Measurements from ENCODE around the gene WRAP53.
A peak's percentile ranks its signal among the peaks of the same experiment; 100 is the strongest.

Gene WRAP53

DNA sequence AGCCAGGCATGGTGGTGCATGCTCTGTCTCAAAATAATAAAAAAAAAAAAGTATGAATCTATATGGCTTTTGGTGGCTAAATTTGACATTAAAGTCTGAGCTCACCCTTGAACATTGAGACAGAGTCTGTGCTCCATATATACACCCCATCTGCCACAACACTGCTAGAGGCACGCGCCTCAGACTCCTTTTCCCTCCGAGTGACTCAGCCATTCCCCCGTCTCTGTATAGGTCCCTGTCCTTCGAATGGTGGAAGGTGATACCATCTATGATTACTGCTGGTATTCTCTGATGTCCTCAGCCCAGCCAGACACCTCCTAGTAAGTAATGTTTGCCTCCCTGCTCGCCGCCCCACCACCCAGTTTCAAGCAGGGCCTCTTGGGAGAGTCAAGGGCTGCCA is 12.2 kb downstream of the WRAP53 start:
- Histone ChIP-seq H3K9ac (no peak overlapping the region), H3K4me1 (peaks cover 11% of the 10 kb centered on the region), H3K4me2 (no peak overlapping the region), H3K4me3 (no peak overlapping the region), H4K20me1 (peaks cover 40% of the 10 kb centered on the region), H3K27me3 (peaks cover 30% of the 10 kb centered on the region), H3K27ac (no peak overlapping the region), H3K36me3 (peaks cover 68% of the 10 kb centered on the region), H3K9me3 (no peaks in the 10 kb centered on the region)
- no peak for TF ChIP-seq Cebpa-rat (IDR thresholded peaks at IDR 0.05)

DNA sequence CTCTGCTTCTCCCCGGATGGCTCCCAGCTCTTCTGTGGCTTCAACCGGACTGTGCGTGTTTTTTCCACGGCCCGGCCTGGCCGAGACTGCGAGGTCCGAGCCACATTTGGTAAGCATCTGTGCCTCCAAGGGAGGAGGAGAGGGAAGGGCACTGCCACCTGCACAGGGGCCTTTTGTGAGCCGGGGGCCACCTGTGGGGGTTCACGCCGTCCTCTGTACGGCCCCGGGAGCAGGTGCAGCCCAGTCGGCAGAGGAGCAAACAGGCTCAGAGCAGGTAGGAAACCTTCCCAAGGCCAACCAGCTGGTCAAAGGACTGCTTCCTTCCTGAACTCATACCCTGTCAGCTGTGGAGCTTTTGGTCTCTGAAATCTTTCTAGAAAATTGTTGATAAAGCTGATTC is 13.4 kb downstream of the WRAP53 start:
- H3K9me3 ChIP-seq: no peaks in the 10 kb centered on the region
- peaks cover 60% of the 10 kb centered on the region for H3K36me3 ChIP-seq
- peaks cover 52% of the 10 kb centered on the region for H4K20me1 ChIP-seq
- no peak overlapping the region for H3K27ac ChIP-seq
- H3K9ac ChIP-seq: no peak overlapping the region
- peaks cover 18% of the 10 kb centered on the region for H3K4me1 ChIP-seq
- no peak overlapping the region for H3K4me3 ChIP-seq
- peaks cover 42% of the 10 kb centered on the region for H3K27me3 ChIP-seq
- H3K4me2 ChIP-seq: no peak overlapping the region
- TF ChIP-seq Cebpa-rat (IDR thresholded peaks at IDR 0.05): no peak

DNA sequence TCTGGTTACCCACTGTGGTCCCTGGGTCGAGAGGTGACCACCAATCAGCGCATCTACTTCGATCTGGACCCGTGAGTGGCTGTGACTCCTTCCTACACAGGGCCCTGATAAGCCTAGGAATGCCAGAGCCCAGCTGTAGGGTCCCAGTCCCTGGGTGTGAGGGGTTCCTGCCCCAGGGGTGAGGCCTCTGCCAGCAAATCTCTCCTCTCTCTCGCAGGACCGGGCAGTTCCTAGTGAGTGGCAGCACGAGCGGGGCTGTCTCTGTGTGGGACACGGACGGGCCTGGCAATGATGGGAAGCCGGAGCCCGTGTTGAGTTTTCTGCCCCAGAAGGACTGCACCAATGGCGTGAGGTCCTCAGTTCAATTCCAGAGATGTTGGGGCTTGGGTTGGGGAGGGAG is 14.5 kb downstream of the WRAP53 start:
- H3K4me2 ChIP-seq: no peak overlapping the region
- H4K20me1 ChIP-seq: peaks cover 62% of the 10 kb centered on the region
- H3K4me1 ChIP-seq: peaks cover 18% of the 10 kb centered on the region
- no peak for TF ChIP-seq Cebpa-rat (IDR thresholded peaks at IDR 0.05)
- H3K27me3 ChIP-seq: peaks cover 52% of the 10 kb centered on the region
- H3K36me3 ChIP-seq: peaks cover 50% of the 10 kb centered on the region
- no peak overlapping the region for H3K27ac ChIP-seq
- no peak overlapping the region for H3K4me3 ChIP-seq
- H3K9me3 ChIP-seq: no peaks in the 10 kb centered on the region
- H3K9ac ChIP-seq: no peak overlapping the region

DNA sequence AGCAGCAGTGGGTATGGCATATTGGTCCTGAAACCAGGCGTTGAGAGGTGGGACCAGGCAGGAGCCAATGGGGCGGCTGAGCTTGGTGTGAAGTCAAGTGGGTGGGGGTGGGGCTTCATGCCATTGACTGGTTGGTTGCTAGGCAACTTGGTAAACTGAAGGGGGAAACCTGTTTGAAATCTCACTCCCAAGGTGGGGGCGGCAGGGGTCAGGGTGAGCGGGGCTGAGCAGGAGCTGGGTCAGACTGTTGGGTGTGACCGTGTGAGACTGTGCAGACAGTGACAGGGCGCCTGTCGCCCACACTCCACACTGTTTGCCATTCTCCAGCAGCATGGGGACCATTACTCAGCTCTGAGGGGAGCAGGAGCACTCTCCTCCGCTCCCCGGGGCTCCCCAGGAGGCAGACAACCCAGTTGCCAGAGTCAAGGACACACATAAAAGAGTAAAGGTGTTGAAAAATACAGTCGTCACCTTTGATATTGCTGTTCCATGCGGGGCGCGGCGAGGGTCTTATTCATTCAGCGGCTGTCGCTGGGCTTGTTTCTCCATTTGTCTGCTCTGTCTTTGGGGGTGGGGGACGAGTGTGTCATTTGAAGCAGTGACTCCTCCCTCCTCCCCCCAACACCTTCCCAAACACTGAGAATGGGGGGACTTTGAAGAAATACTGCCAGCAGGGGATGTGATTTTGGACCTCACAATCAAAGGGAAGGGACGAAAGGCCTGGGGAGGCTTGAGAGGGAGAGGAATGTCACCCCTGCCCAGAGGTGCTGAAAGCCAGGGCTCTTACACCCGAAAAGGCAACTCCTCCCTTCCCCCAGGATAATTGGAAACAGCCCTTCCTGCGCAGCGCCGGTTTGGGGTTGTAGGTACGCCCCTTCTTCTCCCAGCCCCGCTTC is 15.6 kb downstream of the WRAP53 start:
- Histone ChIP-seq H3K27me3 (peaks cover 60% of the 10 kb centered on the region), H3K9ac (no peak overlapping the region), H3K27ac (no peak overlapping the region), H3K36me3 (peaks cover 42% of the 10 kb centered on the region), H3K4me3 (no peak overlapping the region), H3K4me2 (0 out of 2 replicates have a peak overlapping the region, but pooled peaks have one; percentile 73), H3K9me3 (no peaks in the 10 kb centered on the region), H4K20me1 (peaks cover 62% of the 10 kb centered on the region), H3K4me1 (peaks cover 18% of the 10 kb centered on the region)
- no peak for TF ChIP-seq Cebpa-rat (IDR thresholded peaks at IDR 0.05)

DNA sequence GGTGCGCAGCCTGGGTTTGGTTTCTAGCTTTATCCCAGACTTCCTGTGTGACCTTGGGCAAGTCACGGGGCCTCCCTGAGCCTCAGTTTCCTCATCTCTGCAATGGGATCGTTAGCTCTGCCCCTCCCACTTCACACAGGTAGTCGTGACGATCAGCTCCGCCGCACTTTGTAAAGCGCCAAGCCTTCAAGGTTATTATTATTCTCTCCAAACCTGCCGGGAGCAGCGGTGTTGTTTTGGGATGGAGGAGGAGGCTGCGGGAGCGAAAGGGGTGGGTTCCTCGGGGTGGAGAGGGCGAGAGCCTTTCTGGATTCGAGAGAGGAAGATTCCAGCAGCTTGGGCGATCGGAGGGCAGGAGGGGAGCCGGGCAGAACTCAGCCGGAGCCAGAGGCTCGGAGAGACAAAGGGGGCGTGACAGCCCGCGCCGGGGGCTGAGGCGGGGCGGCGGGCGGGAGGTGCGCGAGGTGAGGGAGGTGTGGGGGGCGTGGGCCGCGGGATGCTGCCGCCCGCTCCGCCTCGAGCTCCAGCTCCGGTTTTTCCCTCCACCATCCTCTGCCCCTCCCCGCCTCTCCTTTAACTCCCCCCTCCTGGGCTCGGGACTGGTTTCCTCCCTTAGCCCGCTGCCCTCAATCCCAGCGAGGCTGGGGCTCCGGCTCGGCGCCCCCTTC is 16.5 kb downstream of the WRAP53 start, which contains the start of gene EFNB3:
EFNB3 (plus strand) TSS at position 602 of the 668 bp plus-strand sequence. CDS start 397 bp downstream, outside the sequence.
- TF ChIP-seq Cebpa-rat (IDR thresholded peaks at IDR 0.05): no peak
- no peak within 1 kb of the TSS for H3K9ac ChIP-seq
- H3K27ac ChIP-seq: no peak within 1 kb of the TSS
- H4K20me1 ChIP-seq: peaks cover 62% of the 10 kb centered on the region
- peak within 1 kb of the TSS; percentile 59 for H3K4me3 ChIP-seq
- peaks cover 60% of the 10 kb centered on the region for H3K27me3 ChIP-seq
- peak within 1 kb of the TSS; percentile 73 for H3K4me2 ChIP-seq
- peaks cover 37% of the 10 kb centered on the region for H3K36me3 ChIP-seq
- peaks cover 21% of the 10 kb centered on the region for H3K4me1 ChIP-seq
- no peaks in the 10 kb centered on the region for H3K9me3 ChIP-seq

DNA sequence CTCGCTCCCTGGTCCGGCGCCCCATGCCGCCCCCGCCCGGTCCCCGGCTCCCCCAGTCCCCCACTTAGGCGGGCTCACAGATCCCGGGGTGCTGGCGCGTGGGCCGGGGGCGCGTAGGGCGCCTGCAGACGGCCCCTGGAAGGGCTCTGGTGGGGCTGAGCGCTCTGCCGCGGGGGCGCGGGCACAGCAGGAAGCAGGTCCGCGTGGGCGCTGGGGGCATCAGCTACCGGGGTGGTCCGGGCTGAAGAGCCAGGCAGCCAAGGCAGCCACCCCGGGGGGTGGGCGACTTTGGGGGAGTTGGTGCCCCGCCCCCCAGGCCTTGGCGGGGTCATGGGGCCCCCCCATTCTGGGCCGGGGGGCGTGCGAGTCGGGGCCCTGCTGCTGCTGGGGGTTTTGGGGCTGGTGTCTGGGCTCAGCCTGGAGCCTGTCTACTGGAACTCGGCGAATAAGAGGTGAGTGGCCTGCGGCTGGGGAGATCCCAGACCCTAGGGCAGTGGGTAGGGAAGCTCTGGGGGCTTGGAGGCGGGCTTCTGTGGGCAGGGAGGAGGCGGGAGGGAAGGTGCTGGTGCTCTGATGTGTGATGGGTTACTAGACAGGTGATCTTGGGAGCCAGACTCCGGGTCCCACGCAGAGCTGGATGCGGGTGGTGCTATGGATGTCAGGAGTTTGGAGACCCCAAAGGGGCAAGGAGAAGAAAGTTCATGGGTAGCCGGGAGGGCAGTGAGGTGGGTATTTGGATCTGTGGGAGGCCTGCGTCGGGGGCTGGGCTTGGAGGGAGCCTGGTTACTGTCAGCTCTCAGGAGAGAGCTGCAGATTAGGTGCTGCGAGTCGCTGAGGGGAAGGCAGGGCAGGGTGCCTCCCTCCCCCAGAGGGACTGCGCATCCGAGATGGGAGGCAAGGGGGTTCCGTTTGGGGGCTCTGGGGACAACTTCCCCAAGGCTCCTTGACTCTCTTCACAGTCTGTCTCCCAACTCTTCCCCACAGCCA is 17.3 kb downstream of the WRAP53 start:
- Histone ChIP-seq H3K27me3 (peaks cover 60% of the 10 kb centered on the region), H3K4me1 (peaks cover 28% of the 10 kb centered on the region), H3K36me3 (peaks cover 29% of the 10 kb centered on the region), H3K4me2 (peak overlapping the region; percentile 73), H3K9me3 (no peaks in the 10 kb centered on the region), H3K27ac (no peak overlapping the region), H4K20me1 (peaks cover 62% of the 10 kb centered on the region), H3K4me3 (peak overlapping the region; percentile 59), H3K9ac (no peak overlapping the region)
- TF ChIP-seq Cebpa-rat (IDR thresholded peaks at IDR 0.05): no peak

DNA sequence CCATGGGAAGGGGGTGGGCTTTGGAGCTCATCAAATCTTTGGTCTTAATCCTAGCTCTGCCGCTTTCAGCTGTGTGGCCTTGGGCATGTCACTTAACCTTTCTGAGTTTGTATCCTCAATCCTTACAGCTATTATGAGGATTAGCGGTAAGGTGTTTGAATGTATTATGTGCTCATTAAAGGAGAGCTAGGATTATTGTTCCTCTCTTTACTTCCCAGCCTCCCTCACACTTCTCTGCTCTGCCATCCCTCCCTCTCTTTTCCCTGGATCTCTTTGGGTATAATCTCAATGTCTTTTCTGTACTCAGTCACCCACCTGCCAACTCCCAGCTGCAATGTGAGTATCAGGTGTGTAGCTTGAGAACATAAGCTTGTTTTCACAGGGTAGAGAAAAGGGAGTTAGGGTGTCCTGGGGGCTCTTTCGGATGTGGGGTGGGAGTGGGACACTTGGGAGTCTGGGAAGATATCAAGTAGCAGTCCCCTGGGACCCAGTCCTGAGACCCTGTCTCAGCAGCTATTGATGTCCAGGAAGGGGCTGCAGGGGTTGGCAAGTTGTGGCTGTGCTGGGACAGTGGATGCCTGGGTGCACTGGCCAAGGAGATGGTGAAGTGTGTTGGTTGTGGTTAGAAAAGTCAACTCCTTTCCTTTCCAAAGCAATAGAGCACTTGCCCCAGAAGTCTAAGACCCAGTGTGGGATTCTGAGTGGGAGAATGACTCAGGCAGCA is 18.5 kb downstream of the WRAP53 start:
- Histone ChIP-seq H3K9ac (no peak overlapping the region), H3K4me2 (no peak overlapping the region), H3K27ac (no peak overlapping the region), H3K27me3 (peaks cover 66% of the 10 kb centered on the region), H3K4me1 (peaks cover 30% of the 10 kb centered on the region), H3K4me3 (no peak overlapping the region), H4K20me1 (peaks cover 57% of the 10 kb centered on the region), H3K36me3 (peaks cover 17% of the 10 kb centered on the region), H3K9me3 (no peaks in the 10 kb centered on the region)
- no peak for TF ChIP-seq Cebpa-rat (IDR thresholded peaks at IDR 0.05)

DNA sequence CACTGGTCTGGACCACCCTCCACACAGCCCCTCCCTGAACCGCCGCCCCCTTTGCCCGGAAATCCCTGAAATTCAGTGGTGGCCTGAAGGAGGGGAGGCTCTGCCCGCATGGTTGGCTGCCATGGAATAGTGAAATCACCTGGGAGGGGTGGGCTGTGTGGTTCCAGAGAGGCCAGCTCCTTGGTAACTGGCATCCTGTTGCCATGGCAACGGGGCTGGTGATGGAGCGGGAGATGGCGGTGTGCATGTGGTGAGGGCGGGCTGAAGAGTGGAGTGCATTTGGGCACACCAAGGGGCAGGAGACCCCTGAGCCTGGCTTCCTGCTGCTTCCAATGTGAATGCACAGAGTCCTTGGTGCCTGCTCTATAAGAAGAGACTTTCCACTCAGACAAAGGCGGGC is 19.2 kb downstream of the WRAP53 start:
- Histone ChIP-seq H3K27ac (no peak overlapping the region), H3K9me3 (no peaks in the 10 kb centered on the region), H3K27me3 (peaks cover 73% of the 10 kb centered on the region), H3K36me3 (peaks cover 10% of the 10 kb centered on the region), H3K4me3 (no peak overlapping the region), H3K4me1 (peaks cover 30% of the 10 kb centered on the region), H4K20me1 (peaks cover 50% of the 10 kb centered on the region), H3K9ac (no peak overlapping the region), H3K4me2 (no peak overlapping the region)
- TF ChIP-seq Cebpa-rat (IDR thresholded peaks at IDR 0.05): no peak

All from BLaER1 (cell line).